Esophagus mucosa (tissue), 1 donor: Measurements from ENCODE around the gene TRNP1. TPM values are rescaled to one million over a fixed set of nuclear protein-coding genes. Genes with fewer than 3 reads are reported as not detected.

ENCODE experiments used
- ATAC-seq: fragments of 200-7000 bp; cut with Tn5 transposase; one replicate; pipeline ENCODE4 v1.9.1; 2020
- total RNA-seq: library from RNA; stranded (reverse); gene quantifications from one replicate; pipeline ENCODE4 v1.2.4, GENCODE V29; 2023
- donor health status: DM: yes; HTN: yes; CAD: no.

Gene TRNP1
- total RNA-seq, 1 donor from 2014 or later: 75.0 TPM

DNA sequence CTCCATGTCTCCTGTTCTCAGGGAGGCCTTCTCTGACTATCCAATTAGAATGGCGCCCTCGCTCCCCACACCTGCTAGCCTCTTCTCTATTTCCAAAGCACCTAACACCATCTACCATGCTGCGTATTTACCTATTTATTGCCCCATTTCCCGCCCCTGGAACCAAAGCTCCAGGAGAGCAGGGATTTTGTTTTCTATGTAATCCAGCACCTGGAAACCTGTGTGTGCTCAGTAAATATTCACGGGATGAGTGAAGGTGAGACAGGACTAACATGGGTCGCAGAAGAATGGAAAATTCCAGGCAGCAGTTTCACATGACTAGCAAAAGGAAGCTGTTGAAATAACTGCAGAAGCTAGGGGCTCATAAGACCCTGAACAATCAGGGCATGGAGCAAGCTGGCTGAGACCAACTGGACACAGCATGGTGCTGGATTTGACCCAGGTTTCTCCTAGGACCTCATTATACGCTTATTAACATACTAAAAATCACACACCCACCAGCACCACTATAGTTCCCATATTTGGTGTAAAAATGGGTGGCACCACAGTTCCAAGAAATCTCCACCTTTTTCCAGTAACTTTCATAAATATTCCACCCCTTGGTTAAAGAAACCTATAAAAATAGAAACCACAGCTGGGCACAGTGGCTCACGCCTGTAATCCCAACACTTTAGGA, 34.2 kb downstream of the TRNP1 start:
- no peak for ATAC-seq

DNA sequence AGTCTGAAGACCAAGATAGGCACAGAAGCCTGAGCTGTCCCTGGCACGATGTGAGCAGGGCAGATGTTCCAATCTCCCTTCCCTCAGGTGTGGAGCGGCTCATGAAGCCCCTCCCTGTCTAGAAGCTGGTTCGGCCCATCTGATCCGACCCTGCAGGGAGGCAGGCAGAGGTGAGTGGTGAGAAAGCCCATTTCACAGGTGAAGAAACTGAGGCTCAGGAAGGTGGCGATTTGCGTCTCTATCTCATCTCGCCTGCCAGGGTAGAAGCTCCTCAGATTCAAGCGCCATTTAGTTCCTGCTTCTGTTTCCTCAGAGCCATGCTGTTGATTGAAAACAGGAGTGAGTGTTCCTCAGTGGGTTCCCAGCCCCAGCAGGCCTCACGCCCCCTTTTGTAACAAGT, 36.0 kb downstream of the TRNP1 start:
- no peak for ATAC-seq

DNA sequence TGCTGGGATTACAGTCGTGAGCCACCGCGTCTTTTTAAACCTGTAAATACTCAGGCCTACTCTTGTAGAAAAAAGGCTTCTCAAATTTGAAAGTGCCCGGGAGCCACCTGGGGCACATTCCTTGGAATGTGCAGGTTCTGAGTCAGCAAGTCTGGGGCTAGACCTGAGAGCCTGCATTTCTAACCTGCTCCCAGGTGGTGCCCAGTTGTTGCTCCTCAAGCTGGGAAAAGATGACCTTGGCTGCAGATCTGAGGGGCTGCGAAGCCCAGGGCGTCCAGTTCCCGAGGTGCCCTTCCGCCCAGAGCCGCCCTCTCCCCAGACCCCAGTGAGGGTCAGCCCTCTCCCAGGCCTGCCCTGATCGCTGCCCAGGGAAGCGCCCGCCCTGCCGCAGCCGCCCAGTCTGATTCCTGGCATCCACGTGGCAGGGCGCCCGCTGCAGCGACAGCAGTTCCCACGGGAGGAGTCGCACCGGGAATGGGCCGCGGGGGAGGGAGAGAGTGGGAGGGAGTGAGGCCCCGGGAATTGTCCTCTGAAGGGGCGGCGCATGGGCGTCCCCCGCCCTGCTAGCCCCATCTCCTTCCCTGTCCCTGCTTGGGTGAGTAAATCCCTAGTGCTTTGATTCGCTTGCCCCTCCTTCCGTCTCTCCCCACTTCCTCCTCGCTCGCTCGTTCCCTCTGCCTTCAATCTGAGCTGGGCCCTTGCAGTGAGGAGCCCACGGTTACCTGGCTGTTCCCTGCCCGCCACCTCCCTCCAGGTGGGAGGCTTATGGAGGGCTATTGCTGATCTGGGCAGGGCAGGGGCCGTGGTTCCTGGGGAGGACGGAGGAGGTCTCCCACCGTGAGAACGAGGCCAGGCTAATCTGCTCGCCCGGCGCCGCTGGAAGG, 38.0 kb downstream of the TRNP1 start:
- ATAC-seq: peak; percentile 86

DNA sequence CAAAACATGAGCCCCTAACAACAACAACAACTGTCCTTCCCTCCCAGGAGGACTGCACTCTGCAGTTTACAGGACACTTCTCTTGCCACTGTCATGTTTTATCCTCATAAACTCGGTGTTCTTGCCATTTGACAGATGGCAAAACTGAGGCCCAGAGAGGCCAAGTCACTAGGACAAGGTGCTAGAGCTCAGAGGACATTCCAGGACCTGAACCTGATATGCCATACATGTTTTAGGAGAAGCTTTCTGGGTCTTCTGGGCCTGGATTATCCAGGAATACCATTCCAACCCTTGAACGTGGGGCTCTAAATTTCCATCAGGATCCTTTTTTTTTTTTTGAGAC, 38.6 kb downstream of the TRNP1 start:
- no peak for ATAC-seq

DNA sequence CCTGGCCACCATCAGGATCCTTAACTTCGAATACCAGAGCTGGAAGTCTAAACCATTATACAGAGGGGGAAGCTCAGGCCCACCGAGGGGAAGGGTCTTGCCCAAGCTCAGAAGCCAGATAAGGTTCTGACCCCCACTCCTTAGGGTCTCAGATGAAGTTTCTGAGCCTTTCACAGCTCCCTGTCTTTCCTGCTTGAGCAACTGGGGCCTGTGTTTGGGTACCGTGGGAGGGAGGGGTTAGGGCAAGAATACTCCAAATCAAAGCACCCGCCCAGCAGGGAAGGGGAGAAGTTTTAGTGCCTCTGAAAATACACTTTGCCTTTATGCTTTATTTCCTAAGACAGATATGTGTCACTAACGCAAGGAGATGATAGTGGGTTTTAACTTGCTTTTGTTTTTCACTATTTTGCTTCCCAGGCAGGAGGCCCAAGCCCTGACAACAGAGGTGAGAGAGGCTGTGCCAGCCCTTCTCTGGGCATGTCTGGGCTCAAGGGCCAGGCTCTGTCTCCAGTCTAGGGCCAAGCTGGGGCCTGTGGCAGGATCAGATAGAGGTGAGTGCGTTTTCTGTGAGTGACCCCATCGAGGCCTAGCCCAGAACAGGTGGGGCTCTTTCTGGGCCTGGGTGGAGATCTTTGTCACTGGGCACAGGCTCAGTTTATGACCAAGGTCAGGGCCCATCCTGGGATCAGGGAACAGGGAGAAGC, 39.7 kb downstream of the TRNP1 start:
- peak; percentile 76 for ATAC-seq

DNA sequence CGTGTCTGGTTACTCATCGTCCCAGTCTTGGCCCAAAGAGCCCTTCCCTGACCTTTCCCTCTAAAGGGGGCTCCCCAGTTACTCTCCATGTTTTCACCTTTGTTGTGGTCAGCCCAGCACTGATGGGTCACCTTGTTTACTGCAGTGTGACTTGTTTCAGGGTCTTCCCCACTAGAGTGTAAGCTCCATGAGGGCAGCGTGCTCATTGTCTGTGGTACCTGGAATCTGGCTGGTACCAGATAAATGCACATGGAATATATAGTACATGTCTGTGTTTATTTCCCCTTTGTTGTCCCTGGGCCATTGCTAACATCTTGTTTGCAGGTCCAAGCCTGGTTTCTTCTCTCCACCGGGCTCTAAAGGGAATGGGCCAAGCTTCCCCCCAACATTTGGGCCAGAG, 41.9 kb downstream of the TRNP1 start:
- ATAC-seq: no peak

DNA sequence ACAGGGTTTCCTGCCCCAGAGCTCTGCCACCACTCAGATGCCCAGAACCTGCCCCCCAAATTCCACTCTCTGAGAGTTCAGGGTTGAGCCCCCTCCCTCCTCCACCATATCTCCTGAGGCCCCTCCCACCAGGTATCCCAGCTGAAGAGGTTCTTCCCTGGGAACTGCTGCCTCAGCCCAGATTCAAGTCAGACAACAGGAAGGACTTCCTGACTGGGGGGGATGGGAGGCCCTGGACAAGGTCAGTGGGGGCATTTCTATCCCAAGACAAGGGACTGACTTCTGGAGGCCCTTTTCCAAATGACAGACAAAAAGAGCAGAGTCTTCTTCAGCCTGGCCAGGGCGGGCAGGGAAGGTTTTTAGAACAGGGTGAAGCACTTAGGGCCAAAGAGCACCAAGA, 43.2 kb downstream of the TRNP1 start:
- no peak for ATAC-seq

DNA sequence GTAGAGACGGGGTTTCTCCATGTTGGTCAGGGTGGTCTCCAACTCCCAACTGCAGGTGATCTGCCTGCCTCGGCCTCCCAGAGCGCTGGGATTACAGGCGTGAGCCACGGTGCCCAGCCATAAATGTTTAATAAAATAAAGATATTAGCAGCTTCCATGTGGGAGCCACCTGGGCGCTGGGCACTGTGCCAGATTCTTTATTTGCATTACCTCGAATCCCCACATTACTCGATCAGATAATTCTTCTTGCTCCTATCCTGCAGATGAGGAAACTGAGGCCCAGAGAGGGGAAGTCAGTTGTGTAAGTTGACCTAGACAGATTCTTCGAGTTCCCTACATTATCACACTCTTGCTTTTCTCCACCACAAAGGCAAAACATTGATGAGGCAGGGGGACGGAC, 44.0 kb downstream of the TRNP1 start:
- no peak for ATAC-seq

DNA sequence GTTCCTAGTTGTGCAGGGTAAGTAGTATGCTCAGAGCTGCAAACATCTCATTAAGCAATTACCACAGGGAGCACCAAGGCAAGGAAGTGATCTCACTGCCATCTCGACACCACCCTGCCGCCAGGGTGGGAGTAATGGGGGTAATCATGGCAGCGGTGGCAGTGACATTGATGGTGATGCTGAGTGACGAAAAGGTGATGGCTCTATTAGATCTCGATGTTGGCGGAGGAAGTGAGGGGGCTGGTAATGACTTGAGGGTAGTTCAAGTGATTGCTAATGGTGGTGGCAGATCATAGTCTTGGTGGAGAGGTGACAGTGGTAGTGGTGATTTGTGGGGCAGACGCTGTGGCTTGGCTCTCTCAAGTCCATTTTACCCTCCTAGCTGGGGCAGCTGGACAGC, 44.5 kb downstream of the TRNP1 start:
- ATAC-seq: no peak

DNA sequence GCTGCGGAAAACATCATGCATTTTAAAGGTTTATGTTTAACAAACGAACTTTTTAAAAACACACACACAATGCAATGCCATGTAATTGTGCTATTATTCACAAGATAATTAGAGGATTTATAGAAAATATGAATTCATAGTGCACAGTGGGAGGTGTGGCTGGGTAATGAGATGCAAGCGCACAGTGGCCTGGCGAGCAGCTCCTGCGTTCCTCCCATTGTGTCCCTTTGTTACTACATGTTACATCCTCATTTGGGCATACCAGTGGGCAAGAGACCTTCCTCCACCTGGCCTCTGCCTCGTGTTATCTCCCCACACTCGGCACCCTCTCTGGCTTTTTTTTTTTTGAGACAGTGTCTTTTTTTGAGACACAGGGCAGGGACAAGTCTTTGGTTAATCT, 49.2 kb downstream of the TRNP1 start:
- ATAC-seq: no peak

DNA sequence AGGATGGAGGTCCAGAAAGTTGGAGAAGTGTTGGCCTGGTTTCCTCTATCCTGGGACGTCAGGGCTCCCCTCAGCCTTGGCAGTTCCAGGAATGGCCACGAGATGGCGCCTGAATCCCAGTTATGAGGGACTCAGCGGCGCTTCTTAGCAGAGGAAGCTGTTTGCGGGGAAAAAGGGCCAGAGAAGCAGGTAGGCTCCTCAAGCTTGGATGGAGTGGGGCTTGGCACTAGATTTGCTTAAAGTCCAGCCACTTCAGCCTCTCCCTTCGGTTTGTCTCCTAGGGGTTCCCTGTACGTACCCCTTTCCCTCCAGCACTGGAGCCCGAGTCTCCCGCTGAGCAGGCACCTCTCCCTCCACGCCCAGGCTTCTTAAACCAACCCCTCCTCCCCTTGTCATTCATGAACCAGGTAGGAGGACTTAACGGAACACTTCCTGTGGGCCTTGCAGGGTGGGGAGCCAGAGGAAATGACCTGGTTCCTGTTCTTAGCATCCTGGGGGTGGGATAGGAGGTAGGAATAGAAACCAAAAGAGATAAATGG, 51.2 kb downstream of the TRNP1 start:
- peak; percentile 83 for ATAC-seq

DNA sequence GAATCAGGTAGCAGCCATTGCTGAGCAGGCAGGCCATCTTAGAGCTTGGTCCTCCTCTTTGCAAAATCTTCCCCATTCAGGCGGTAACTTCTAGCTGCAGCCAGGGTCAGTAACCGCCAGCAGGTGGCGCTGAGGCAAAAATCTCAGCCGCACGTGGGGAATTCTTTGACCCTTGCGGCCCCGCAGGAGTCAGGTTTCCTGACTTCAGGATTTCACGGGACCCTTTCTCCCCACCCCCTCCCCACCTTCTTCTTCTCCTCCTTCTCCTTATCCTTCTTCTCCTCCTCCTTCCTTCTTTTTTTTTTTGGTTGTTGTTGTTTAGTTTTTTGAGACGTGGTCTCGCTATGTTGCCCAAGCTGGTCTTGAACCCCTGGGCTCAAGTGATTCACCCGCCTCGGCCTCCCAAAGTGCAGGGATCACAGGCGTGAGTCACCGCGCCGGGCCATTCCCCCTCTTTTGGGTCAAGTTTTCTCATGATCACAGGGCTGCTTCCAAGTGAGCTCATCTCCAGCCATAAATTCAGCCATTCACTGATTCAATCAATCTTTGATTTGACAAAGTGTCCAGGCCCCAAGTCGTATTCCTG, 52.6 kb downstream of the TRNP1 start:
- peak; percentile 43 for ATAC-seq

DNA sequence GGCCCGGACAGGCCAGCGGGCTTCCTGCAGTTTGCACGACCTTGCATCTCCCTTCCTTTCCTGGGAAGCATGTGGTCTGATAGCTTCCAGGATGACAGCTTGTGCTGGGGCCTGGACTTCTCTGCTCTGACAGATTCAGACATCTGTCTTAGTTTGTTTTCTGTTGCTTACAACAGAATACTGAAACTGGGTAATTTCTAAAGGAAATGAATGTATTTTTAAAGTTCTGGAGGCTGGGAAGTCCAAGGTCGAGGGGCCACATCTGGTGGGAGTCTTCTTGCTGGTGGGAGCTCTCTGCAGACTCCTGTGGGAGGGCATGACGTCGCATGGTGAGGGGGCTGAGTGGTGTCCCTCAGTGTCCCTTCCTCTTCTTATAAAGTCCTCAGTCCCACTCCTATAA, 54.4 kb downstream of the TRNP1 start:
- no peak for ATAC-seq

DNA sequence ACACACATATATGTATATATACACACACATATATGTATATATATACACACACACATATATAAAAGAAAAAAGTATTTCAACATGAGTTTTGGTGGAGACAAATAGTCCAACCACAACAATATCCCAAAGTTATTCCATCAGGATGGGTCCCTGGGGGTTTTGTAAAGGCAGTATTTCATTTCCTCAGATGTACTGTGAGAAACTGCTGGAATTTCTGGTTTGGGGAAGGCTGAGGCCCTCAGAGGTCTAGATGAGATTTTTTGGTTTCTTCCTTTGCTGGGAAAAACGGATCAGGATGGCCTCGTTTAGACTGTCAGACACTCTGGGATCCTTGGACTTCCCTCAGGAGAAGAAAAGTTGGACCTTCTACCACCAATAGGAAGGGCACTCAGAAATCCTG, 55.6 kb downstream of the TRNP1 start:
- ATAC-seq: no peak

DNA sequence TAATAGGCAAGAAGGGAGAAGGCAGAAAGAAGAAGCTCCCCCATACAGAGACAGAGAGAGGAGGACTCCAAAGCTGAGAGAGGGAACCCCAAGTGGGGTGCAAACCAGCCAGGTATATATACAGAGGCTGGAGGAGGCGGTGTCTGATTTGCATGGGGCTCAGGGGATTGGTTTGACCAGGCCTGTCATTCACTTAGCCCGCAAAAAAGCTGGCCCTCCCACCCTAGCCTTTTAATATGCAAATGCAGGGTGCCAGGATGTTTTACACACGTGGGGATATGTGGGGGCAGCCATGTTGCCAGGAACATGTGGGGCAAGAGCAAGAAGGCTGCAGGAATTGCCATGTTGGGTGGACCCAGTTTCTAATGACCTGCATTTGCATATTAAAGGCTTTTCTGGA, 56.1 kb downstream of the TRNP1 start:
- ATAC-seq: no peak

Other genes starting within 250 kb of the TRNP1 start
- gene PIGV, start 205.7 kb upstream of the TRNP1 start, total RNA-seq: 9.4 TPM
- gene ZDHHC18, start 167.0 kb upstream of the TRNP1 start, total RNA-seq: 19.2 TPM
- gene SFN, start 130.5 kb upstream of the TRNP1 start, total RNA-seq: 2,315 TPM
- 20.0 TPM for gene GPN2, start 103.4 kb upstream of the TRNP1 start, total RNA-seq
- gene GPATCH3, start 93.2 kb upstream of the TRNP1 start, total RNA-seq: 10.4 TPM
- gene NR0B2, start 79.7 kb upstream of the TRNP1 start, total RNA-seq: not detected
- gene NUDC, start 71.9 kb upstream of the TRNP1 start, total RNA-seq: 35.7 TPM
- gene KDF1, start 33.2 kb upstream of the TRNP1 start, total RNA-seq: 16.5 TPM
- 51.3 TPM for gene TENT5B, start 19.2 kb downstream of the TRNP1 start, total RNA-seq
- gene SLC9A1, start 161.4 kb downstream of the TRNP1 start, total RNA-seq: 27.3 TPM
- 16.3 TPM for gene WDTC1, start 240.9 kb downstream of the TRNP1 start, total RNA-seq